ENCODE measurements around the gene FAM174B. TPM values are rescaled to one million over a fixed set of nuclear protein-coding genes. Genes with fewer than 3 reads are reported as not detected.

FAM174B gene
- total and polyA plus RNA-seq, 11 donors = 6.8 to 22.2 (median 12.1) TPM

GRCh38 chr15:92586383-92586942 lies 69.1 kb downstream of the FAM174B start:
- intact Hi-C loops (cut with DNase I) = no loop called here
- TF ChIP-seq CTCF (IDR thresholded peaks at IDR 0.05) (no peak), POLR2A (IDR thresholded peaks at IDR 0.05) (no peak)
- peaks cover 0 to 3% (median 0%) of the 10 kb centered on the region in 9 donors for H3K27me3 ChIP-seq
- ATAC-seq (no peak), DNase-seq (no peak)
- WGBS, 4 donors = 86 to 90% (median 89%) methylated on average over 8 of the region's 8 CpGs
- H3K27ac ChIP-seq = no peak overlapping the region
- H3K36me3 ChIP-seq = no peaks in the 10 kb centered on the region
- H3K4me3 ChIP-seq = no peak overlapping the region
- no peaks in the 10 kb centered on the region for H3K9me3 ChIP-seq
- peaks cover 0 to 6% (median 0%) of the 10 kb centered on the region in 12 donors for H3K4me1 ChIP-seq

GRCh38 chr15:92584105-92584504 lies 71.5 kb downstream of the FAM174B start:
- peaks cover 0 to 4% (median 0%) of the 10 kb centered on the region in 12 donors for H3K4me1 ChIP-seq
- intact Hi-C loops (cut with DNase I) = no loop called here
- no peak overlapping the region for H3K4me3 ChIP-seq
- H3K9me3 ChIP-seq = no peaks in the 10 kb centered on the region
- DNase-seq (no peak), ATAC-seq (peak in 2 of 4 donors; percentile 20 to 45)
- H3K36me3 ChIP-seq = no peaks in the 10 kb centered on the region
- WGBS, 4 donors = 57 to 73% (median 66%) methylated on average over 4 of the region's 4 CpGs
- no peak overlapping the region for H3K27ac ChIP-seq
- peaks cover 0 to 3% (median 0%) of the 10 kb centered on the region in 9 donors for H3K27me3 ChIP-seq
- TF ChIP-seq CTCF (IDR thresholded peaks at IDR 0.05) = no peak
- TF ChIP-seq POLR2A (IDR thresholded peaks at IDR 0.05) = no peak

DNA sequence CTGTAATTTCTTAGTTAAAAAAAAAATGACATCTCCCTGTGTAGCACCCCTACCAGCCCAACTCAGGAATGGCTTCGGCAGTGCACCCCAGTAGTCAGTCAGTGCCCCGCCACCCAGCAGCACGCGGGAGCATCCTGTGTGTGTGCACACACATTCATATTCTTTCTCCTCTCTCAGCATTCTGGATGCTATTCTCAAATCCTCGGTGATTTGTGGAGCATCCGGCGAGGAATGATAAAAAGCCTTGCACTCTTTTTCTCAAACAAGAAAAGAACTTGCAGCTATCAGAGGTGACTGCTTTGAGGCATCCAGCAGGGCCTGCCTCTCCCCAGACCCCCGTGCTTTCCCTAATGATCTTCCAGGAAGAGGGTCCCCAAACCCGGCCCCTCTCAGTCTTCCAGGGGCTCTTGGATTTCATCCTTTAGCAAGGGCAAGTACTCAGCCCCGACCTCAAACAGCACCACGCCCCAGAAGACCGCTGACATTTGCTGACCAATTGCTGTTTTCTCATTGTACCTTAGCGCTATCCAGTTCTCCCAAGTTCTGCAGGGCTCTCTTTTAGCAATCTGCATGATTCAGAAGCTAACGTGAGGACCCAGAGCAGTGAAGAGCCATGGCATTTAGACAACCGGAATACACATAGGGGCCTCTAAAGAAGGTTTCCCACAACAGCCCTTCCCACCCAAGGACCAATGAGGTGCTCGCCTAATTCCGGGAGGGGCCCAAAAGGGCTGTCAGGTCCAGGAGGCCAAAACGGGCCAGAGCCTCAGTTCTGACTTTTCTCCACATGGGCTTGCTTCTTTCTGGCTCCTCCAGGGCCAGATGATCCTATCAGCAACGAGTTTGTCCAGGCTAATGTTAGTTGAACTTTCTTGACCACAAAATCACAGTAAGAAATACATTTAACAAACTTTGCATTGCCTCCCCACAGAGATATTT lies 72.2 kb downstream of the FAM174B start:
- 79 to 84% (median 81%) methylated on average over 19 of the region's 19 CpGs for WGBS, 4 donors
- TF ChIP-seq POLR2A (IDR thresholded peaks at IDR 0.05) = no peak
- TF ChIP-seq CTCF (IDR thresholded peaks at IDR 0.05) = no peak
- H3K9me3 ChIP-seq = no peaks in the 10 kb centered on the region
- DNase-seq = no peak
- intact Hi-C loops (cut with DNase I) = no loop called here
- no peaks in the 10 kb centered on the region for H3K36me3 ChIP-seq
- H3K4me3 ChIP-seq = no peak overlapping the region
- H3K4me1 ChIP-seq = peaks cover 0 to 4% (median 0%) of the 10 kb centered on the region in 12 donors
- no peak overlapping the region for H3K27ac ChIP-seq
- ATAC-seq = no peak
- peaks cover 0 to 3% (median 0%) of the 10 kb centered on the region in 9 donors for H3K27me3 ChIP-seq

DNA sequence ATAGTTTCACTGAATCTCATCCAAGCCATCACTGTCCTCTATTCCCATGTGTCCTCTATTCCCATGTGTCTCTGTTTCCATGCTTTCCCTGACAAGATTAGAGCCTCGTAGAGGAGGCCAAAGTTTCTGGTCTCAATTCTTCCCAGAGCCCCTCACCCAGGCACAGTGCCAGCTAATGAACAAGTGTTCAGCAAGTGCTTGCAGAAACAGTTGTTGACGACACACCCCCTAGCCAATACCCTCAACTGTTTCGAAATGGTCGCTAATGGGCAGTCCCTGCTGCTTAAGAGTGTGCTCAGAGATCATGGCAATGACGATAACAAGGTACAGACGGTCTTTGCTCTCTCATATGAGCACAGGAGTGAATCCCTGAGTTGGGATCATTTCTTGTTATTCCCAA lies 73.4 kb downstream of the FAM174B start:
- Histone ChIP-seq H3K4me3 (no peak overlapping the region), H3K4me1 (peaks cover 0 to 4% (median 0%) of the 10 kb centered on the region in 12 donors), H3K27me3 (peaks cover 0 to 3% (median 0%) of the 10 kb centered on the region in 9 donors), H3K36me3 (no peaks in the 10 kb centered on the region), H3K9me3 (no peaks in the 10 kb centered on the region), H3K27ac (no peak overlapping the region)
- intact Hi-C loops (cut with DNase I) = no loop called here
- 84 to 85% (median 84%) methylated on average over 6 of the region's 6 CpGs for WGBS, 4 donors
- DNase-seq = no peak
- TF ChIP-seq POLR2A (IDR thresholded peaks at IDR 0.05) (no peak), CTCF (IDR thresholded peaks at IDR 0.05) (no peak)
- ATAC-seq = no peak

Data from heart left ventricle (tissue), 16 donors.